ENCODE measurements around the gene DENND6A.

GRCh38 chr3:57587905-57588304 lies 105.0 kb downstream of the DENND6A start:
- no peak for TF ChIP-seq CTCF (conservative IDR thresholded peaks at IDR 0.05)
- no peak for TF ChIP-seq ZFX (IDR thresholded peaks at IDR 0.05)
